Cardiac septum (tissue), 1 donor: ENCODE results near the gene TBCB. TPM values are rescaled to one million over a fixed set of nuclear protein-coding genes. Genes with fewer than 3 reads are reported as not detected.

Experiments
- DNase-seq: peaks from one replicate; pipeline ENCODE4 v3.0.0-alpha.2; 2020; ENCODE audit warnings: low spot score
- intact Hi-C: fragments of 100-400 bp; cut with DNase I; formaldehyde crosslinking; loops from one replicate; pipeline ENCODE4 v1.14.0; 2022
- total RNA-seq: library from RNA; stranded (reverse); fragmentation: NEBNext Ultra II Directional; extraction: Animal tissue kit (Norgen Biotek cat#: 25700); gene quantifications from one replicate; pipeline ENCODE4 v1.2.1, GENCODE V29; 2021
- donor health status: DM: no; HTN: no; CAD: no.

Gene TBCB
- total RNA-seq, 1 donor from 2014 or later = 142 TPM

GRCh38 chr19:36099166-36099785 is 16.0 kb upstream of the TBCB start:
- intact Hi-C loops = no loop called here
- no peak for DNase-seq

GRCh38 chr19:36100476-36100875 is 14.8 kb upstream of the TBCB start:
- intact Hi-C loops = no loop called here
- peak; percentile 83 for DNase-seq

- intact Hi-C loops = no loop called here
- no peak for DNase-seq
Observed at GRCh38 chr19:36101550-36102327, 13.5 kb upstream of the TBCB start.

GRCh38 chr19:36103040-36103626 is 12.1 kb upstream of the TBCB start:
- intact Hi-C loops = no loop called here
- no peak for DNase-seq

DNA sequence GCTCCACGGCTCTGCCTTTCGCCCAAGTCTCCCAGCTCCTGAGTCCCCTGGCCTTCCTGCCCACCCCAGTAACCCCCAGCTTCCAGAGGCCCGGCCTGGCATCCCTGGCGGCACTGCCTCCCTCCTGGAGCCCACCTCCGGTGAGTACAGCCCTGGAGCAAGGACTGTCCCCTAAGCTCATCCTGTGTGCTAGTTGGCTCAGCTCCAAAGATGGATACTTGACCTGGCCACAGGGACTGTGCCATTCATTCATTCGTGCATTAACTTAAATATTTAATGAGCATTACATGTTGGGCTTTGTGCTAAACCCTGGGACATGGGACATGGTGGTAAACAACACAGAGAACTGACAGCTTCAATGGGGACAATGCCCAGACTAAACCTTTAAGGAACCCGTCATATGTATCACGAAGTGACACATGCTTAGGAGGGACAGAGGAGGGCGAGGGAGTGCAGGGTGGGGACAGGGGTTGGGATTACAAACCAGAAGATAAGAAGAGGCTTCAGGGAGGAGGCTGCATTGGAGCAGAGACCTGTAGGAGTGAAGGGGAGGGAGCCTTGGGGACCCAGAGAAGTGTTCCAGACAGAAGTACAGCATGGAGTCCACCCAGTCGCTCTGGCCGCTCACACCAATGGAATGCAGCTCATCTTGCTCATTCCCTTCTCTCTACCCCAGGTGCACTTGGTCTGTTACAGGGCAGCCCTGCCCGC is 11.3 kb upstream of the TBCB start:
- DNase-seq = no peak
- intact Hi-C loops = no loop called here

DNA sequence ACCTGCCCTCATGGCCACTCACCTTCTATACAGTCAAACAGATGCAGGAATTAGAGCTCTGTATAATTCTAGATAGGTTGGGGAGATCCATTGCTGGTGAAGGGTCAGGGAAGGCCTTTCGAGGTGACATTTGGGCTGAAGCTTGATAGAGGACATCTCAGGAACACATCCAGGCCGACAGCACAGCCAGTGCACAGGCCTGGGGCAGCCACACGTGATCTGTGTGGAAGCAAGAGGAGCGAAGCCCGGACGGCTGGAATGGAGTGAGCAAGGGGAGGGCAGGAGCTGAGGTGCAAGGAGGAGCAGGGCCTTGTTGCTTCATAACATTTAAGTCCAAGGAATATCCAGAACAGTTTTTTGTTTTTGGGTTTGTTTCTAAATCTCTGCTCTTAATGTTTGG is 8.8 kb upstream of the TBCB start:
- no peak for DNase-seq
- intact Hi-C loops = no loop called here

DNA sequence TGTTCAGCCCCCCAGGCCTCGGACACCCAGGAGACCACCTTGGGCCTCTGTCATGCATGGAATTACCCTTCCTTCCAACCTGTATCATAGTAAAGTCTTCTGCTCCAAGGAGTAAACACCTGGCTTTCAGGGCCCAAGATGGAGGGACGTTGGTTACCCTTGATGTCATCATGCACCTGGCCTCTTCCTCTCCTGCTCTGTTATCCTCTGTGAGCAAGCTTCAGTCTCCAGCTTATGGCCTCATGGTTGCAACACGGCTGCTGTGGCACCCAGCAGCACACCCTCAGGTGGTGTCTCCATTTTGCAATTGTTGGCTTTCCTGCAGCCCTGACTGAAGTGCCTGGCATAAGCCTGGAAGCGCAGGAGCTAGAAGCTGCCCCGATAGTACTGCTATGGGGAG is 8.3 kb upstream of the TBCB start:
- intact Hi-C loops = no loop called here
- no peak for DNase-seq

- intact Hi-C loops = no loop called here
Observed at GRCh38 chr19:36108684-36109083, 6.6 kb upstream of the TBCB start.

GRCh38 chr19:36110487-36111199 is 4.6 kb upstream of the TBCB start, which contains the start of gene OVOL3:
Gene OVOL3, plus strand, starts transcription at chr19:36111143. Its CDS starts 60 bp downstream, at chr19:36111203.
- DNase-seq = no peak
- intact Hi-C loops = no loop called here

More at GRCh38 chr19:36108684-36109083, 6.6 kb upstream of the TBCB start:
- DNase-seq = no peak

DNA sequence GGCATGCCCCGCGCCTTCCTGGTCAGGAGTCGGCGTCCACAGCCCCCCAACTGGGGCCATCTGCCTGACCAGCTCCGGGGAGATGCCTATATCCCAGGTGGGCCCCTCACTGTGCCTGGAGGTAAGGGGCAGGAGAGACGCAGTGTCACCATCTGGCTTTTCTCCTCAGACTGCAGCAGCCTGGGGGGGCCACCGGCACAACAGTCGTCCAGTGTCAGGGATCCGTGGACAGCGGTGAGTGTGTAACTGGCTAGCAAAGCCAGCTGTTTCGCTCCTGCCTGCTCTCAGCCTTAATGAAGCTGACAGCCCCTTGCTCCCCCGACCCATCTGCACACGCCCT is 4.1 kb upstream of the TBCB start:
- no peak for DNase-seq

DNA sequence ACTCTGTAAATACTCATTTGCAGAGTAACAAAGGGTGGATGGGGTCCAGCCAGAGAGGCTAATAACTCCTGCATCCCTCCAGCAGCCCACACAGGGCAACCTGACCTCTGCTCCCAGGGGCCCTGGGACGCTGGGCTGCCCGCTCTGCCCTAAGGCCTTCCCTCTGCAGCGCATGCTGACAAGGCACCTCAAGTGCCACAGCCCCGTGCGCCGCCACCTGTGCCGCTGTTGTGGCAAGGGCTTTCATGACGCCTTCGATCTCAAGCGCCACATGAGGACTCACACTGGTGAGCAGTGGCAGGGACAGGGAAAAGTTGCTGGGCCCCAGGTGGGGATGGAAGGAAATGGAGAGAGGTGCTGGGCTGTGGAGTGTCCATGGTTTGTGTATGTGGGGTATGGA is 2.6 kb upstream of the TBCB start:
- no peak for DNase-seq
- intact Hi-C loops = no loop called here

More for the DNA sequence above, 4.1 kb upstream of the TBCB start:
- intact Hi-C loops = no loop called here

DNA sequence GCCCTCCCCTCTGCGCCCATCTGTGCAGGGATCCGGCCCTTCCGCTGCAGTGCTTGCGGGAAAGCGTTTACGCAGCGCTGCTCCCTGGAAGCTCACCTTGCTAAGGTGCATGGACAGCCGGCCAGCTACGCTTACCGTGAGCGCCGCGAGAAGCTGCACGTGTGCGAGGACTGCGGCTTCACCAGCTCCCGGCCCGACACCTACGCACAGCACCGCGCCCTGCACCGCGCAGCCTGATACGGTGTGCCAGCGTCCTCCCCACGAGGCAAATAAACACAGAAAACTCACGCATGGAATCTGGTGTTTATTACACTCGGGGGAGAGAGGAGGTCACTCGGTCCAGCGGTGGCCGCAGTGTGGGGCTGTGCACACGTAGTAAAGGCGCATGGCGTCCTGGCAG is 1.8 kb upstream of the TBCB start:
- intact Hi-C loops = no loop called here

GRCh38 chr19:36113894-36114720 is 1.2 kb upstream of the TBCB start:
- intact Hi-C loops = loop anchor here (2.0 kb wide), 1 partner anchor 59 kb away; the partner anchor contains the start of genes THAP8 and WDR62
- no peak for DNase-seq

More for the DNA sequence above, 1.8 kb upstream of the TBCB start:
- DNase-seq = no peak

- intact Hi-C loops = loop anchor here (2.0 kb wide), 1 partner anchor 60 kb away; the partner anchor contains the start of genes THAP8 and WDR62
- peak; percentile 99 for DNase-seq
Observed at GRCh38 chr19:36114721-36115452, 381 bp upstream of the TBCB start, which contains the start of gene POLR2I. Gene POLR2I, minus strand, starts transcription at chr19:36114875. Its CDS starts 19 bp downstream, at chr19:36114856.

- intact Hi-C loops = no loop called here
- no peak for DNase-seq
Observed at GRCh38 chr19:36116344-36116637, 1.0 kb downstream of the TBCB start.

GRCh38 chr19:36120092-36120983 is 5.1 kb downstream of the TBCB start:
- intact Hi-C loops = no loop called here
- no peak for DNase-seq

DNA sequence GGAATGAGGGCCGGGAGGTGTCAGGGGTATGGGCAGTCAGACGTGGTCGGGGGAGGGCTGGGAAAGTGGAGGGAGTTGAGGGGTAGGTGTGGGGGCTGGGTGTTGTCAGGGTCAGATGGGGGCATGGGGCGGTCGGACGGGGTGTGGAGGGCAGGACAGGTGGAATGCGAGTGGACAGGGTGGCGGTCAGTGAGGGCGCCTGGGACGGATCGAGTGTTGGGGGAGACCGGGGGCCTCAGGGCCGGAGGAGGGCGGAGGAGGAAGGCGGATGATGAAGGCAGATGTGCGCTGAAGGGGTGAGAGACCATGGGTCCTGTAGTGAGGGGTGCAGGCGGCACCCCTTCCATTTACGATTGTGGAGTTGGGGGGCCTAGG is 5.7 kb downstream of the TBCB start:
- DNase-seq = no peak
- intact Hi-C loops = no loop called here
